HCT116 (cell line): ENCODE measurements around the gene MRPL49. TPM values are rescaled to one million over a fixed set of nuclear protein-coding genes. Genes with fewer than 3 reads are reported as not detected.

ENCODE experiments used
- ATAC-seq: fragments of 200-7000 bp; cut with Tn5 transposase; 2 replicates; pipeline ENCODE4 v1.9.1; 2020; ENCODE audit warnings: mild to moderate bottlenecking, moderate library complexity
- BruUV-seq: library from RNA; stranded (reverse); fragments of 400-500 nt; replicated peaks from 2 replicates; lab custom pipeline; 2021; lab: Mats Ljungman, UMichigan
- CTCF ChIA-PET: fragments of 300-600 bp; sonication (Branson Sonifier 250); formaldehyde crosslinking; loops from one replicate; lab custom pipeline; 2021; ENCODE audit warnings: antibody characterized with exemption; lab: Charles Lee
- POLR2A ChIA-PET: fragments of 300-600, 350-600 bp; sonication (Branson Sonifier 250); formaldehyde crosslinking; loops from one replicate; lab custom pipeline; 2021; ENCODE audit warnings: antibody characterized with exemption; lab: Charles Lee
- RAD21 ChIA-PET, 2 experiments: fragments of 300-600 bp; sonication (Branson Sonifier 250); formaldehyde crosslinking; loops; one replicate each; lab custom pipeline; 2023; ENCODE audit warnings: low total read pairs in 2 of 2; ENCODE audit not compliant: uncharacterized antibody in 2 of 2, unreplicated experiment in 2 of 2, low non-redundant PET in 1 of 2; lab: Charles Lee
- DNase-seq: peaks from one replicate; pipeline ENCODE4 v3.0.0-alpha.2; 2010; ENCODE audit warnings: low read depth, low spot score
- H2AFZ ChIP-seq: fragments of 200-600 bp; shearing (Covaris generic), sonication (generic); 2 replicates; pipeline ENCODE4 v1.6.1; 2017; ENCODE audit warnings: low read depth, mixed run types, mixed read lengths, antibody characterized with exemption, low read length; ENCODE audit not compliant: poor library complexity, severe bottlenecking
- H3K27ac ChIP-seq: 2 replicates; pipeline ENCODE4 v1.5.1; 2012; ENCODE audit warnings: low read depth, low read length
- H3K27me3 ChIP-seq: fragments of 200-600 bp; sonication (generic); 2 replicates; pipeline ENCODE4 v1.6.1; 2016; ENCODE audit warnings: mixed run types, low read length, mixed read lengths; ENCODE audit not compliant: insufficient read depth
- H3K36me3 ChIP-seq, 2 experiments: fragments of 200-500 bp in 1 of 2; fragments of 200-600 bp in 1 of 2; sonication (Bioruptor generic) in 1 of 2; sonication (generic) in 1 of 2; 2 replicates each; pipeline versions ENCODE4 v1.5.1 to v1.6.1; 2014 to 2016; ENCODE audit warnings: low read length in 2 of 2, inconsistent platforms in 1 of 2, mixed read lengths in 1 of 2, mixed run types in 1 of 2; ENCODE audit not compliant: insufficient read depth in 2 of 2, control insufficient read depth in 1 of 2
- H3K4me1 ChIP-seq, 2 experiments: fragments of 200-600 bp in 1 of 2; sonication (generic) in 1 of 2; 2 replicates each; pipeline versions ENCODE4 v1.5.1 to v1.6.1; 2012 to 2017; ENCODE audit warnings: low read length in 2 of 2, inconsistent platforms in 1 of 2, mild to moderate bottlenecking in 1 of 2, mixed read lengths in 1 of 2, mixed run types in 1 of 2, moderate library complexity in 1 of 2; ENCODE audit not compliant: insufficient read depth in 2 of 2, control insufficient read depth in 1 of 2
- H3K4me2 ChIP-seq: fragments of 200-600 bp; sonication (generic); 2 replicates; pipeline ENCODE4 v1.6.1; 2017; ENCODE audit warnings: mixed run types, low read length, mixed read lengths
- H3K4me3 ChIP-seq, 2 experiments: fragments of 200-600 bp in 1 of 2; sonication (generic) in 1 of 2; replicated peaks in 1 of 2; 2 replicates each; pipeline ENCODE4 v1.5.1; 2011 to 2016; ENCODE audit warnings: low read length in 2 of 2, control low read depth in 1 of 2, low read depth in 1 of 2, mild to moderate bottlenecking in 1 of 2, mixed read lengths in 1 of 2, mixed run types in 1 of 2
- H3K79me2 ChIP-seq: fragments of 200-600 bp; sonication (generic); 2 replicates; pipeline ENCODE4 v1.6.1; 2017; ENCODE audit warnings: mild to moderate bottlenecking, mixed run types, low read length, moderate library complexity, mixed read lengths; ENCODE audit not compliant: insufficient read depth
- H3K9ac ChIP-seq: fragments of 200-600 bp; sonication (generic); 2 replicates; pipeline ENCODE4 v1.6.1; 2016; ENCODE audit warnings: low read length, mixed read lengths
- H3K9me2 ChIP-seq: fragments of 200-600 bp; sonication (generic), shearing (Covaris generic); 2 replicates; pipeline ENCODE4 v1.6.1; 2017; ENCODE audit warnings: mixed run types, mild to moderate bottlenecking, moderate library complexity; ENCODE audit not compliant: insufficient read depth
- H3K9me3 ChIP-seq, 2 experiments: fragments of 200-500 bp in 1 of 2; fragments of 200-600 bp in 1 of 2; sonication (Bioruptor generic) in 1 of 2; sonication (generic) in 1 of 2; 2 replicates each; pipeline ENCODE4 v1.6.1; 2014 to 2017; ENCODE audit warnings: low read length in 2 of 2, mixed read lengths in 2 of 2, inconsistent platforms in 1 of 2, low read depth in 1 of 2, mild to moderate bottlenecking in 1 of 2, mixed run types in 1 of 2, moderate library complexity in 1 of 2; ENCODE audit not compliant: control insufficient read depth in 1 of 2, insufficient read depth in 1 of 2
- H4K20me1 ChIP-seq: fragments of 200-600 bp; sonication (generic), shearing (Covaris generic); 2 replicates; pipeline ENCODE4 v1.6.1; 2017; ENCODE audit warnings: mixed run types, mild to moderate bottlenecking, moderate library complexity; ENCODE audit not compliant: insufficient read depth
- CBX3 ChIP-seq: IDR thresholded peaks from 2 replicates; pipeline ENCODE4 v1.6.1; 2012; ENCODE audit warnings: low read depth
- CEBPB ChIP-seq: IDR thresholded peaks from 2 replicates; pipeline ENCODE4 v1.6.1; 2012; ENCODE audit warnings: low read depth
- EZH2phosphoT487 ChIP-seq: fragments of 200-600 bp; IDR thresholded peaks from 2 replicates; pipeline ENCODE4 v1.6.1; 2018; ENCODE audit warnings: antibody characterized with exemption, borderline replicate concordance
- SIN3A ChIP-seq: IDR thresholded peaks from 2 replicates; pipeline ENCODE4 v1.6.1; 2012; ENCODE audit warnings: low read depth
- YY1 ChIP-seq: IDR thresholded peaks from 2 replicates; pipeline ENCODE4 v1.6.1; 2011; ENCODE audit warnings: low read length, low read depth, moderate library complexity, mild to moderate bottlenecking; ENCODE audit not compliant: insufficient replicate concordance; ENCODE audit errors: extremely low read depth
- intact Hi-C: fragments of 100-400 bp; cut with micrococcal nuclease; formaldehyde crosslinking; loops from 2 replicates; pipeline ENCODE4 v1.10.0; 2022
- total RNA-seq: library from RNA; stranded (reverse); gene quantifications from one replicate; pipeline ENCODE4 v1.2.1, GENCODE V29; 2021; ENCODE audit not compliant: unreplicated experiment

The MRPL49 gene
- total RNA-seq, 1 experiment from 2014 or later: 77.5 TPM

GRCh38 chr11:65113839-65114238 is 8.3 kb upstream of the MRPL49 start:
- peaks cover 21% of the 10 kb centered on the region for H3K79me2 ChIP-seq
- peaks cover 3 to 18% of the 10 kb centered on the region in 2 experiments; a peak in 2 of 4 replicates for H3K36me3 ChIP-seq
- ChIA-PET RAD21 (no interaction called here), CTCF (interaction anchor here (1.2 kb wide), 1 partner anchor 8 kb away, joined by 4 read pairs; the partner anchor contains the start of genes FAU and MRPL49), POLR2A (no interaction called here)
- no peaks in the 10 kb centered on the region for H4K20me1 ChIP-seq
- H3K9me3 ChIP-seq: no peaks in the 10 kb centered on the region
- peak overlapping the region; percentile 92; the same call in 1 of the 2 replicates for H3K4me2 ChIP-seq
- no peaks in the 10 kb centered on the region for H3K27me3 ChIP-seq
- 0 out of 2 replicates have a peak overlapping the region, but pooled peaks have one; percentile 82 for H3K27ac ChIP-seq
- H3K4me1 ChIP-seq: peaks cover 22 to 52% of the 10 kb centered on the region in 2 experiments
- no peak overlapping the region for H3K4me3 ChIP-seq
- no peak for ATAC-seq
- H3K9ac ChIP-seq: no peak overlapping the region
- intact Hi-C loops: loop anchor here (5.0 to 10.0 kb wide), 2 partner anchors 68 to 199 kb away; partner anchors contain the start of genes ATG2A and CAPN1
- TF ChIP-seq EZH2phosphoT487 (no peak), SIN3A (no peak)
- DNase-seq: no peak
- H2AFZ ChIP-seq: no peak overlapping the region
- TSS peak; percentile 34 for BruUV-seq
- no peaks in the 10 kb centered on the region for H3K9me2 ChIP-seq

GRCh38 chr11:65114538-65115171 is 7.5 kb upstream of the MRPL49 start:
- H2AFZ ChIP-seq: no peak overlapping the region
- intact Hi-C loops: loop anchor here (5.0 to 10.0 kb wide), 4 partner anchors 68 to 327 kb away; partner anchors contain the start of genes ARL2, ATG2A and CAPN1
- H3K4me1 ChIP-seq: peaks cover 22 to 52% of the 10 kb centered on the region in 2 experiments
- H3K4me2 ChIP-seq: no peak overlapping the region
- CTCF ChIA-PET: no interaction called here
- no peaks in the 10 kb centered on the region for H3K27me3 ChIP-seq
- RAD21 ChIA-PET: no interaction called here
- H3K27ac ChIP-seq: no peak overlapping the region
- TF ChIP-seq CBX3 (no peak), SIN3A (no peak), CEBPB (no peak), YY1 (no peak), EZH2phosphoT487 (no peak)
- H3K36me3 ChIP-seq: peaks cover 6 to 24% of the 10 kb centered on the region in 2 experiments; a peak in 2 of 4 replicates
- H3K9ac ChIP-seq: no peak overlapping the region
- POLR2A ChIA-PET: no interaction called here
- no peak overlapping the region for H3K4me3 ChIP-seq
- DNase-seq (no peak), ATAC-seq (no peak)
- no peaks in the 10 kb centered on the region for H3K9me2 ChIP-seq
- no TSS peak for BruUV-seq
- H4K20me1 ChIP-seq: no peaks in the 10 kb centered on the region
- H3K79me2 ChIP-seq: peaks cover 27% of the 10 kb centered on the region
- no peaks in the 10 kb centered on the region for H3K9me3 ChIP-seq
